Panc1 (cell line): ENCODE results near the gene SEC14L5.

ENCODE experiments used
- REST ChIP-seq, 2 experiments: IDR thresholded peaks; 2 replicates each; pipeline ENCODE4 v1.6.1; 2011 to 2012; ENCODE audit warnings: low read depth in 2 of 2, control low read depth in 1 of 2, low read length in 1 of 2, mild to moderate bottlenecking in 1 of 2, moderate library complexity in 1 of 2; ENCODE audit not compliant: insufficient read depth in 1 of 2
- TF ChIP-seq, protein P1 (sequence below): fragments of 450-650 bp; IDR thresholded peaks from 2 replicates; pipeline ENCODE4 v1.5.1; 2017; ENCODE audit warnings: mild to moderate bottlenecking

- TF ChIP-seq, protein P1, sequence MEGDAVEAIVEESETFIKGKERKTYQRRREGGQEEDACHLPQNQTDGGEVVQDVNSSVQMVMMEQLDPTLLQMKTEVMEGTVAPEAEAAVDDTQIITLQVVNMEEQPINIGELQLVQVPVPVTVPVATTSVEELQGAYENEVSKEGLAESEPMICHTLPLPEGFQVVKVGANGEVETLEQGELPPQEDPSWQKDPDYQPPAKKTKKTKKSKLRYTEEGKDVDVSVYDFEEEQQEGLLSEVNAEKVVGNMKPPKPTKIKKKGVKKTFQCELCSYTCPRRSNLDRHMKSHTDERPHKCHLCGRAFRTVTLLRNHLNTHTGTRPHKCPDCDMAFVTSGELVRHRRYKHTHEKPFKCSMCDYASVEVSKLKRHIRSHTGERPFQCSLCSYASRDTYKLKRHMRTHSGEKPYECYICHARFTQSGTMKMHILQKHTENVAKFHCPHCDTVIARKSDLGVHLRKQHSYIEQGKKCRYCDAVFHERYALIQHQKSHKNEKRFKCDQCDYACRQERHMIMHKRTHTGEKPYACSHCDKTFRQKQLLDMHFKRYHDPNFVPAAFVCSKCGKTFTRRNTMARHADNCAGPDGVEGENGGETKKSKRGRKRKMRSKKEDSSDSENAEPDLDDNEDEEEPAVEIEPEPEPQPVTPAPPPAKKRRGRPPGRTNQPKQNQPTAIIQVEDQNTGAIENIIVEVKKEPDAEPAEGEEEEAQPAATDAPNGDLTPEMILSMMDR = no peak
- no peak for TF ChIP-seq REST (IDR thresholded peaks at IDR 0.05; ENCODE audit: insufficient read depth in 1 of 2, low read depth in 2 of 2, low read length in 1 of 2)
Measured at GRCh38 chr16:5001571-5001970, 43.4 kb downstream of the SEC14L5 start.
